NCI-H460 (cell line): ENCODE results near the gene TSFM. TPM values are rescaled to one million over a fixed set of nuclear protein-coding genes. Genes with fewer than 3 reads are reported as not detected.

Source experiments
- DNase-seq: peaks from one replicate; pipeline ENCODE4 v3.0.0-alpha.2; 2016; ENCODE audit warnings: low read depth; ENCODE audit errors: extremely low read depth
- total RNA-seq: library from RNA; depleted of rRNA; stranded (reverse); fragments of >200 nt; shearing (Covaris generic); gene quantifications from 2 replicates; pipeline ENCODE4 v1.2.3, GENCODE V29; 2014

The TSFM gene
- total RNA-seq, 1 experiment from 2014 or later, result 53.8 TPM

GRCh38 chr12:57775563-57776246 lies 6.9 kb upstream of the TSFM start:
- no peak for DNase-seq

- DNase-seq, result no peak
Measured at GRCh38 chr12:57776247-57776587, 6.4 kb upstream of the TSFM start.

GRCh38 chr12:57777367-57777766 lies 5.2 kb upstream of the TSFM start:
- no peak for DNase-seq

GRCh38 chr12:57777911-57778310 lies 4.7 kb upstream of the TSFM start:
- no peak for DNase-seq

GRCh38 chr12:57779736-57780135 lies 2.9 kb upstream of the TSFM start:
- no peak for DNase-seq

GRCh38 chr12:57780284-57780897 lies 2.2 kb upstream of the TSFM start:
- DNase-seq, result no peak

- no peak for DNase-seq
Measured at GRCh38 chr12:57781244-57781643, 1.3 kb upstream of the TSFM start.

GRCh38 chr12:57781801-57782200 lies 786 bp upstream of the TSFM start:
- DNase-seq, result no peak

GRCh38 chr12:57782243-57782607 lies 362 bp upstream of the TSFM start:
- no peak for DNase-seq

- no peak for DNase-seq
Measured at GRCh38 chr12:57783466-57783801, 847 bp downstream of the TSFM start.

GRCh38 chr12:57783861-57784260 lies 1.3 kb downstream of the TSFM start:
- DNase-seq, result no peak

- DNase-seq, result no peak
Measured at GRCh38 chr12:57793920-57794319, 11.3 kb downstream of the TSFM start.

- DNase-seq, result no peak
Measured at GRCh38 chr12:57795354-57795753, 12.8 kb downstream of the TSFM start.

GRCh38 chr12:57796996-57797395 lies 14.4 kb downstream of the TSFM start:
- no peak for DNase-seq

GRCh38 chr12:57797933-57798332 lies 15.3 kb downstream of the TSFM start:
- no peak for DNase-seq

GRCh38 chr12:57800965-57801364 lies 18.4 kb downstream of the TSFM start:
- no peak for DNase-seq

GRCh38 chr12:57802607-57803006 lies 20.0 kb downstream of the TSFM start:
- DNase-seq, result no peak

- DNase-seq, result peak; percentile 13
Measured at GRCh38 chr12:57803319-57803893, 20.8 kb downstream of the TSFM start.

GRCh38 chr12:57806677-57807076 lies 24.1 kb downstream of the TSFM start:
- no peak for DNase-seq

GRCh38 chr12:57807285-57807684 lies 24.7 kb downstream of the TSFM start:
- no peak for DNase-seq

GRCh38 chr12:57808351-57808750 lies 25.8 kb downstream of the TSFM start:
- no peak for DNase-seq

- DNase-seq, result no peak
Measured at GRCh38 chr12:57809425-57809824, 26.8 kb downstream of the TSFM start.

- DNase-seq, result no peak
Measured at GRCh38 chr12:57810450-57810849, 27.9 kb downstream of the TSFM start.
